Measurements from ENCODE around the gene RAB17. TPM values are rescaled to one million over a fixed set of nuclear protein-coding genes. Genes with fewer than 3 reads are reported as not detected.

RAB17 gene
- total and polyA plus RNA-seq, 2 of the 4 experiments (the other 2 are of a cell fraction), result 0.41 TPM; not detected in 1

GRCh38 chr2:237536083-237536415 lies 54.5 kb downstream of the RAB17 start:
- ATAC-seq (ENCODE audit: low read depth), result no peak
- WGBS, 2 experiments (ENCODE audit: extremely low coverage in 2 of 2, insufficient read length in 1 of 2), result 67% methylated on average over 2 of the region's 5 CpGs; no CpG with 5 or more reads in 1 of the 2 experiments
- Histone ChIP-seq H2BK120ac (ENCODE audit: low read depth, low read length) (no peak overlapping the region), H3K36me3 (ENCODE audit: control insufficient read depth, insufficient read depth, low read length) (no peaks in the 10 kb centered on the region), H3K56ac (ENCODE audit: extremely low read depth, insufficient read depth, low read length) (no peak overlapping the region), H2AK9ac (replicated peaks; ENCODE audit: low read depth, low read length, poor library complexity) (no peak overlapping the region), H2BK15ac (ENCODE audit: low read depth, low read length) (no peak overlapping the region), H3K79me1 (ENCODE audit: low read depth in 1 of 2, low read length in 2 of 2) (no peaks in the 10 kb centered on the region; a peak in 1 of 4 replicates), H2AFZ (replicated peaks; ENCODE audit: low read length, poor library complexity) (no peak overlapping the region), H4K5ac (ENCODE audit: low read depth, low read length) (no peak overlapping the region), H3K9ac (ENCODE audit: low read depth, low read length) (no peak overlapping the region), H3K23ac (ENCODE audit: low read depth, low read length) (no peak overlapping the region), H2AK5ac (ENCODE audit: low read depth, low read length) (no peak overlapping the region), H3K9me3 (ENCODE audit: control insufficient read depth, insufficient read depth, low read length) (no peaks in the 10 kb centered on the region), H3K27ac (ENCODE audit: insufficient read depth, low read length) (no peak overlapping the region), H3K4me1 (ENCODE audit: control insufficient read depth, insufficient read depth, low read length) (peaks cover 4% of the 10 kb centered on the region; the same call in 1 of the 2 replicates), H3K4ac (ENCODE audit: low read depth, low read length) (no peak overlapping the region), H3K4me3 (ENCODE audit: insufficient read depth, low read depth, low read length) (no peak overlapping the region), H4K8ac (ENCODE audit: low read depth in 2 of 2, low read length in 2 of 2) (no peak overlapping the region), H2BK5ac (ENCODE audit: low read depth, low read length, poor library complexity, severe bottlenecking) (no peak overlapping the region), H2BK20ac (ENCODE audit: low read depth, low read length) (no peak overlapping the region), H4K20me1 (ENCODE audit: insufficient read depth, low read length) (no peaks in the 10 kb centered on the region; the same call in 1 of the 2 replicates), H4K91ac (ENCODE audit: insufficient read depth, low read depth, low read length) (no peak overlapping the region), H3K4me2 (ENCODE audit: low read depth, low read length) (no peak overlapping the region), H3K9me1 (ENCODE audit: insufficient read depth, low read length) (peaks cover 11% of the 10 kb centered on the region), H3K14ac (replicated peaks; ENCODE audit: low read depth, low read length) (no peak overlapping the region), H3K27me3 (ENCODE audit: control insufficient read depth, insufficient read depth, low read length) (no peaks in the 10 kb centered on the region), H3K18ac (ENCODE audit: low read depth, low read length) (no peak overlapping the region)
- ChIA-PET CTCF (no interaction called here), POLR2A (ENCODE audit: unreplicated experiment) (no interaction called here)
- no peak for TF ChIP-seq RFX5 (IDR thresholded peaks at IDR 0.05; ENCODE audit: low read depth, low read length)
- TF ChIP-seq RAD21 (IDR thresholded peaks at IDR 0.05; ENCODE audit: low read length), result no peak
- no peak for TF ChIP-seq POLR2A (IDR thresholded peaks at IDR 0.05; ENCODE audit: low read depth, low read length)
- TF ChIP-seq BHLHE40 (IDR thresholded peaks at IDR 0.05; ENCODE audit: low read depth, low read length), result no peak
- TF ChIP-seq NFE2L2 (IDR thresholded peaks at IDR 0.05; ENCODE audit: low read depth, low read length), result no peak
- TF ChIP-seq CTCF (conservative IDR thresholded peaks at IDR 0.05; ENCODE audit: low read depth, low read length), result no peak
- no peak for TF ChIP-seq CEBPB (IDR thresholded peaks at IDR 0.05; ENCODE audit: low read depth, low read length)
- no peak for TF ChIP-seq FOS (IDR thresholded peaks at IDR 0.05; ENCODE audit: low read depth, low read length)
- TF ChIP-seq MAZ (IDR thresholded peaks at IDR 0.05; ENCODE audit: borderline replicate concordance, low read depth, low read length), result no peak
- no peak for TF ChIP-seq CHD1 (IDR thresholded peaks at IDR 0.05; ENCODE audit: low read depth, low read length)
- TF ChIP-seq ELK1 (IDR thresholded peaks at IDR 0.05; ENCODE audit: borderline replicate concordance, low read depth, low read length), result no peak
- no peak for TF ChIP-seq RCOR1 (IDR thresholded peaks at IDR 0.05; ENCODE audit: insufficient replicate concordance, low read length)
- TF ChIP-seq SMC3 (IDR thresholded peaks at IDR 0.05; ENCODE audit: low read depth, low read length), result no peak
- no peak for TF ChIP-seq MXI1 (IDR thresholded peaks at IDR 0.05; ENCODE audit: borderline replicate concordance, low read depth, low read length)
- no peak for DNase-seq
- intact Hi-C loops (cut with micrococcal nuclease) (no loop called here), dilution Hi-C loops (cut with HindIII; ENCODE audit: low sequenced_read_pairs, unreplicated experiment) (no loop called here), in situ Hi-C loops (cut with MboI; ENCODE audit: low sequenced_read_pairs) (no loop called here)
- no TSS peak for BruUV-seq (replicated peaks)

Measured in IMR-90 (cell line).